CD4-positive, alpha-beta T cell treated with Interferon alpha-2 for 1 hour (primary cell): ENCODE measurements around the gene ZSWIM6.

ENCODE experiments used
- DNase-seq, 2 donors: peaks; one replicate each; pipeline ENCODE4 v3.0.0-alpha.2; 2020 to 2022

ZSWIM6 gene

GRCh38 chr5:61496446-61496845, 164.4 kb downstream of the ZSWIM6 start:
- DNase-seq: no peak

GRCh38 chr5:61496860-61497259, 164.8 kb downstream of the ZSWIM6 start:
- DNase-seq: no peak

GRCh38 chr5:61498121-61498520, 166.1 kb downstream of the ZSWIM6 start:
- no peak for DNase-seq

- DNase-seq: no peak
Measured at GRCh38 chr5:61501971-61502370, 169.9 kb downstream of the ZSWIM6 start.

- no peak for DNase-seq
Measured at GRCh38 chr5:61504143-61504770, 172.2 kb downstream of the ZSWIM6 start.

GRCh38 chr5:61505281-61505680, 173.2 kb downstream of the ZSWIM6 start:
- DNase-seq: no peak

- DNase-seq: no peak
Measured at GRCh38 chr5:61507232-61507631, 175.2 kb downstream of the ZSWIM6 start.

- DNase-seq: no peak
Measured at GRCh38 chr5:61516946-61517345, 184.9 kb downstream of the ZSWIM6 start.

- DNase-seq: no peak
Measured at GRCh38 chr5:61519728-61520277, 187.7 kb downstream of the ZSWIM6 start.

- no peak for DNase-seq
Measured at GRCh38 chr5:61523073-61523472, 191.0 kb downstream of the ZSWIM6 start.

- DNase-seq: no peak
Measured at GRCh38 chr5:61523997-61524396, 191.9 kb downstream of the ZSWIM6 start.

- no peak for DNase-seq
Measured at GRCh38 chr5:61525512-61526206, 193.6 kb downstream of the ZSWIM6 start.

GRCh38 chr5:61526207-61526519, 194.1 kb downstream of the ZSWIM6 start:
- no peak for DNase-seq

GRCh38 chr5:61532983-61533382, 200.9 kb downstream of the ZSWIM6 start:
- no peak for DNase-seq

- peak in 1 of 2 donors; percentile 18 for DNase-seq
Measured at GRCh38 chr5:61534481-61535267, 202.6 kb downstream of the ZSWIM6 start.

- no peak for DNase-seq
Measured at GRCh38 chr5:61535828-61536227, 203.8 kb downstream of the ZSWIM6 start.

- DNase-seq: no peak
Measured at GRCh38 chr5:61536922-61537321, 204.9 kb downstream of the ZSWIM6 start.

GRCh38 chr5:61538722-61539501, 206.9 kb downstream of the ZSWIM6 start:
- DNase-seq: no peak

GRCh38 chr5:61549530-61549929, 217.5 kb downstream of the ZSWIM6 start:
- no peak for DNase-seq

GRCh38 chr5:61551637-61552313, 219.7 kb downstream of the ZSWIM6 start:
- DNase-seq: no peak

- no peak for DNase-seq
Measured at GRCh38 chr5:61559146-61559545, 227.1 kb downstream of the ZSWIM6 start.

GRCh38 chr5:61559722-61560121, 227.7 kb downstream of the ZSWIM6 start:
- no peak for DNase-seq
